HepG2 (cell line): ENCODE results near the gene DOK4. TPM values are rescaled to one million over a fixed set of nuclear protein-coding genes. Genes with fewer than 3 reads are reported as not detected.

Experiments used
- EED ChIP-seq: sonication (generic); formaldehyde crosslinking; IDR thresholded peaks from 2 replicates; pipeline ENCODE4 v1.5.0; 2020; ENCODE audit warnings: mild to moderate bottlenecking, missing genetic modification reagents
- FOXK2 ChIP-seq: fragments of 450-650 bp; IDR thresholded peaks from 2 replicates; pipeline ENCODE4 v1.6.1; 2016
- HES4 ChIP-seq: sonication (generic); formaldehyde crosslinking; IDR thresholded peaks from 2 replicates; pipeline ENCODE4 v1.9.0; 2021; ENCODE audit warnings: mild to moderate bottlenecking, missing genetic modification reagents, borderline replicate concordance
- HMG20A ChIP-seq: IDR thresholded peaks from 2 replicates; pipeline ENCODE4 v1.6.1; 2016; ENCODE audit warnings: borderline replicate concordance
- KDM5B ChIP-seq: sonication (generic); formaldehyde crosslinking; IDR thresholded peaks from 2 replicates; pipeline ENCODE4 v1.4.0; 2020; ENCODE audit warnings: missing genetic modification reagents, mild to moderate bottlenecking, borderline replicate concordance
- RAD21 ChIP-seq: fragments of 450-650 bp; formaldehyde crosslinking; IDR thresholded peaks from 2 replicates; pipeline ENCODE4 v1.5.0; 2020; ENCODE audit warnings: mild to moderate bottlenecking
- polyA plus RNA-seq, 8 experiments: library from polyadenylated mRNA; depleted of rRNA in 3 of 8; stranded (reverse) in 7 of 8; unstranded in 1 of 8; fragments of >200 nt; fragmentation: Illumina TruSeq in 4 of 8; extraction: Trizol in 4 of 8; gene quantifications; 2 replicates each; pipeline versions ENCODE4 v1.2.1 to v1.2.3, GENCODE V29; 2011 to 2016; ENCODE audit warnings: low read depth in 4 of 8, missing spikeins in 1 of 8, mixed read lengths in 1 of 8; ENCODE audit not compliant: insufficient read depth in 1 of 8
- total RNA-seq, 5 experiments: library from RNA; depleted of rRNA; stranded (reverse); fragments of >200 nt; fragmentation: Illumina TruSeq; extraction: Trizol; gene quantifications; 2 replicates each; pipeline ENCODE4 v1.2.3, GENCODE V29; 2016; ENCODE audit warnings: low read depth in 1 of 5
- TF ChIP-seq, protein P1 (sequence below): sonication (generic); formaldehyde crosslinking; IDR thresholded peaks from 2 replicates; pipeline ENCODE4 v1.4.0; 2020; ENCODE audit warnings: missing genetic modification reagents, low read depth, mild to moderate bottlenecking, borderline replicate concordance
- TF ChIP-seq, protein P2 (sequence below): sonication (generic); formaldehyde crosslinking; IDR thresholded peaks from 2 replicates; pipeline ENCODE4 v1.5.1; 2020; ENCODE audit warnings: mild to moderate bottlenecking, missing genetic modification reagents, moderate library complexity
- TF ChIP-seq, protein P3 (sequence below): sonication (generic); formaldehyde crosslinking; IDR thresholded peaks from 2 replicates; pipeline ENCODE4 v1.5.0; 2020; ENCODE audit warnings: mild to moderate bottlenecking, missing genetic modification reagents
- TF ChIP-seq, protein P4 (sequence below): IDR thresholded peaks from 2 replicates; pipeline ENCODE4 v1.4.0; 2020; ENCODE audit warnings: mild to moderate bottlenecking, missing genetic modification reagents

Gene DOK4
- total and polyA plus RNA-seq, 2 of the 13 experiments (the other 11 are each of a cell fraction or from before 2014, with no cell fraction given), result 52.7 to 70.0 TPM

DNA sequence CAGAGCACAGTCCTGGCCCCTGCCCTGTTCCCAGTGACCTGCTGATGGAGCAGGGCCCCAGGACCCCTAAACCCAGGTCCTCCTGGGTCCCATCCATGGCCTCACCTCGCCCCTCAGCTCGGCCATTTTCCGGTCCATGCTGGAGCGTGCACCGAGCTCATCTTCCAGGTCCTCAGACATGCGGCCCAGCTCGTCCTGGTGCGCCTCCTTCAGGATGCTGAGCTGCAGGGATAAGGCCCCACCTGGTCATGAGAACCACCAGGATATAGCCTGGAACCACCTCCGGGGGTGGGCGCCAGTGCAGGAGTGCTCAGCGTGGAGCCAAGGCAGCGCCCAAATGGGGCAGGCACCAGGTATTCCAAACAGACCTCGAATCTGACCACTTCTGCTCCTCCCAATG lies 32.2 kb upstream of the DOK4 start (continued):
- TF ChIP-seq KDM5B (CRISPR knock-in tag), result no peak
- no peak for TF ChIP-seq FOXK2
- TF ChIP-seq HMG20A (CRISPR knock-in tag), result no peak
- TF ChIP-seq RAD21 (CRISPR knock-in tag), result peak; percentile 43; the same call in 1 of the 2 replicates
- TF ChIP-seq HES4 (CRISPR knock-in tag), result no peak
- no peak for TF ChIP-seq EED (CRISPR knock-in tag)
- TF ChIP-seq, protein P1, sequence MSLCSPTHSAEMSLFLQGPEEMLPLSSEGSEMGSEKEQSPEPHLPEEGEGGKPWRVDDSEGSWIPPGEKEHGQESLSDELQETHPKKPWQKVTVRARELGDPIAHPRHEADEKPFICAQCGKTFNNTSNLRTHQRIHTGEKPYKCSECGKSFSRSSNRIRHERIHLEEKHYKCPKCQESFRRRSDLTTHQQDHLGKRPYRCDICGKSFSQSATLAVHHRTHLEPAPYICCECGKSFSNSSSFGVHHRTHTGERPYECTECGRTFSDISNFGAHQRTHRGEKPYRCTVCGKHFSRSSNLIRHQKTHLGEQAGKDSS (CRISPR knock-in tag), result peak; percentile 84; the same call in 1 of the 2 replicates
- TF ChIP-seq, protein P2, sequence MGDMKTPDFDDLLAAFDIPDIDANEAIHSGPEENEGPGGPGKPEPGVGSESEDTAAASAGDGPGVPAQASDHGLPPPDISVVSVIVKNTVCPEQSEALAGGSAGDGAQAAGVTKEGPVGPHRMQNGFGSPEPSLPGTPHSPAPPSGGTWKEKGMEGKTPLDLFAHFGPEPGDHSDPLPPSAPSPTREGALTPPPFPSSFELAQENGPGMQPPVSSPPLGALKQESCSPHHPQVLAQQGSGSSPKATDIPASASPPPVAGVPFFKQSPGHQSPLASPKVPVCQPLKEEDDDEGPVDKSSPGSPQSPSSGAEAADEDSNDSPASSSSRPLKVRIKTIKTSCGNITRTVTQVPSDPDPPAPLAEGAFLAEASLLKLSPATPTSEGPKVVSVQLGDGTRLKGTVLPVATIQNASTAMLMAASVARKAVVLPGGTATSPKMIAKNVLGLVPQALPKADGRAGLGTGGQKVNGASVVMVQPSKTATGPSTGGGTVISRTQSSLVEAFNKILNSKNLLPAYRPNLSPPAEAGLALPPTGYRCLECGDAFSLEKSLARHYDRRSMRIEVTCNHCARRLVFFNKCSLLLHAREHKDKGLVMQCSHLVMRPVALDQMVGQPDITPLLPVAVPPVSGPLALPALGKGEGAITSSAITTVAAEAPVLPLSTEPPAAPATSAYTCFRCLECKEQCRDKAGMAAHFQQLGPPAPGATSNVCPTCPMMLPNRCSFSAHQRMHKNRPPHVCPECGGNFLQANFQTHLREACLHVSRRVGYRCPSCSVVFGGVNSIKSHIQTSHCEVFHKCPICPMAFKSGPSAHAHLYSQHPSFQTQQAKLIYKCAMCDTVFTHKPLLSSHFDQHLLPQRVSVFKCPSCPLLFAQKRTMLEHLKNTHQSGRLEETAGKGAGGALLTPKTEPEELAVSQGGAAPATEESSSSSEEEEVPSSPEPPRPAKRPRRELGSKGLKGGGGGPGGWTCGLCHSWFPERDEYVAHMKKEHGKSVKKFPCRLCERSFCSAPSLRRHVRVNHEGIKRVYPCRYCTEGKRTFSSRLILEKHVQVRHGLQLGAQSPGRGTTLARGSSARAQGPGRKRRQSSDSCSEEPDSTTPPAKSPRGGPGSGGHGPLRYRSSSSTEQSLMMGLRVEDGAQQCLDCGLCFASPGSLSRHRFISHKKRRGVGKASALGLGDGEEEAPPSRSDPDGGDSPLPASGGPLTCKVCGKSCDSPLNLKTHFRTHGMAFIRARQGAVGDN (CRISPR knock-in tag), result peak; percentile 45; the same call in 1 of the 2 replicates
- TF ChIP-seq, protein P3, sequence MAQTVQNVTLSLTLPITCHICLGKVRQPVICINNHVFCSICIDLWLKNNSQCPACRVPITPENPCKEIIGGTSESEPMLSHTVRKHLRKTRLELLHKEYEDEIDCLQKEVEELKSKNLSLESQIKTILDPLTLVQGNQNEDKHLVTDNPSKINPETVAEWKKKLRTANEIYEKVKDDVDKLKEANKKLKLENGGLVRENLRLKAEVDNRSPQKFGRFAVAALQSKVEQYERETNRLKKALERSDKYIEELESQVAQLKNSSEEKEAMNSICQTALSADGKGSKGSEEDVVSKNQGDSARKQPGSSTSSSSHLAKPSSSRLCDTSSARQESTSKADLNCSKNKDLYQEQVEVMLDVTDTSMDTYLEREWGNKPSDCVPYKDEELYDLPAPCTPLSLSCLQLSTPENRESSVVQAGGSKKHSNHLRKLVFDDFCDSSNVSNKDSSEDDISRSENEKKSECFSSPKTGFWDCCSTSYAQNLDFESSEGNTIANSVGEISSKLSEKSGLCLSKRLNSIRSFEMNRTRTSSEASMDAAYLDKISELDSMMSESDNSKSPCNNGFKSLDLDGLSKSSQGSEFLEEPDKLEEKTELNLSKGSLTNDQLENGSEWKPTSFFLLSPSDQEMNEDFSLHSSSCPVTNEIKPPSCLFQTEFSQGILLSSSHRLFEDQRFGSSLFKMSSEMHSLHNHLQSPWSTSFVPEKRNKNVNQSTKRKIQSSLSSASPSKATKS, result no peak
- TF ChIP-seq, protein P4, sequence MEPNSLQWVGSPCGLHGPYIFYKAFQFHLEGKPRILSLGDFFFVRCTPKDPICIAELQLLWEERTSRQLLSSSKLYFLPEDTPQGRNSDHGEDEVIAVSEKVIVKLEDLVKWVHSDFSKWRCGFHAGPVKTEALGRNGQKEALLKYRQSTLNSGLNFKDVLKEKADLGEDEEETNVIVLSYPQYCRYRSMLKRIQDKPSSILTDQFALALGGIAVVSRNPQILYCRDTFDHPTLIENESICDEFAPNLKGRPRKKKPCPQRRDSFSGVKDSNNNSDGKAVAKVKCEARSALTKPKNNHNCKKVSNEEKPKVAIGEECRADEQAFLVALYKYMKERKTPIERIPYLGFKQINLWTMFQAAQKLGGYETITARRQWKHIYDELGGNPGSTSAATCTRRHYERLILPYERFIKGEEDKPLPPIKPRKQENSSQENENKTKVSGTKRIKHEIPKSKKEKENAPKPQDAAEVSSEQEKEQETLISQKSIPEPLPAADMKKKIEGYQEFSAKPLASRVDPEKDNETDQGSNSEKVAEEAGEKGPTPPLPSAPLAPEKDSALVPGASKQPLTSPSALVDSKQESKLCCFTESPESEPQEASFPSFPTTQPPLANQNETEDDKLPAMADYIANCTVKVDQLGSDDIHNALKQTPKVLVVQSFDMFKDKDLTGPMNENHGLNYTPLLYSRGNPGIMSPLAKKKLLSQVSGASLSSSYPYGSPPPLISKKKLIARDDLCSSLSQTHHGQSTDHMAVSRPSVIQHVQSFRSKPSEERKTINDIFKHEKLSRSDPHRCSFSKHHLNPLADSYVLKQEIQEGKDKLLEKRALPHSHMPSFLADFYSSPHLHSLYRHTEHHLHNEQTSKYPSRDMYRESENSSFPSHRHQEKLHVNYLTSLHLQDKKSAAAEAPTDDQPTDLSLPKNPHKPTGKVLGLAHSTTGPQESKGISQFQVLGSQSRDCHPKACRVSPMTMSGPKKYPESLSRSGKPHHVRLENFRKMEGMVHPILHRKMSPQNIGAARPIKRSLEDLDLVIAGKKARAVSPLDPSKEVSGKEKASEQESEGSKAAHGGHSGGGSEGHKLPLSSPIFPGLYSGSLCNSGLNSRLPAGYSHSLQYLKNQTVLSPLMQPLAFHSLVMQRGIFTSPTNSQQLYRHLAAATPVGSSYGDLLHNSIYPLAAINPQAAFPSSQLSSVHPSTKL, result no peak
- TF ChIP-seq, all 625 proteins: peak for 18
